Spleen (tissue), 7 donors: ENCODE measurements around the gene LRMDA.

Experiments used
- POLR2A ChIP-seq, 3 donors: fragments of 450-650 bp; IDR thresholded peaks; one replicate each; pipeline ENCODE4 v1.5.1; 2017; ENCODE audit warnings: antibody characterized with exemption in 3 of 3, mild to moderate bottlenecking in 1 of 3
- POLR2AphosphoS5 ChIP-seq, 3 donors: sonication (generic); formaldehyde crosslinking; IDR thresholded peaks; one replicate each; pipeline ENCODE4 v1.5.1; 2017; ENCODE audit warnings: antibody characterized with exemption in 3 of 3
- TF ChIP-seq, protein P1 (sequence below), 11 experiments: fragments of 200-600 bp in 7 of 11; fragments of 450-650 bp in 4 of 11; sonication (generic) in 4 of 11; IDR thresholded peaks in 8 of 11; conservative IDR thresholded peaks in 3 of 11; 1 replicate in 7 of 11; 2 replicates in 4 of 11; pipeline versions ENCODE4 v1.4.0 to v1.8.0; 2016 to 2021; ENCODE audit warnings: antibody characterized with exemption in 11 of 11, inconsistent platforms in 4 of 11, mild to moderate bottlenecking in 1 of 11
- donor health status: DM: no; HTN: no; CAD: no; lungs with moderate emphysema.
- donor health status: DM: no; HTN: no; CAD: no.
- donor health status: DM: no; HTN: no; CAD: no.

DNA sequence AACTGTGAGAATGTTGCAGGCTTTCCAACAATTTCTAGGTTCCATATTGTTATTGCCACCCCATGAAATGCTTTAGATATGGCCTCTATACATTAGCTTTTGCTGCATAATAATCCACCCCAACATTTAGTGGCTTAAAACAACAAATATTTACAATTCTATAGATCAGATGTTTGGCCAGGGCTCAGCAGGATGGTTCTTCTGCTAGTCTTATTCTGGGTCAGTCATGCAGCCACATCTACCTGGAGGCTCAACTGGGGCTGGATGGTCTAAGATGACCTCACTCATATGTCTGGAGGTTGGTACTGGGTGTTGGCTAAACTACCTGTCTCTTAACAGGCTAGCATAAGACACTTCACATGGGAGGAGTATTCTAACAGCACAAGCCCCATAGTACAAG, 607.3 kb downstream of the LRMDA start:
- TF ChIP-seq POLR2AphosphoS5 (IDR thresholded peaks at IDR 0.05): no peak
- TF ChIP-seq, protein P1, sequence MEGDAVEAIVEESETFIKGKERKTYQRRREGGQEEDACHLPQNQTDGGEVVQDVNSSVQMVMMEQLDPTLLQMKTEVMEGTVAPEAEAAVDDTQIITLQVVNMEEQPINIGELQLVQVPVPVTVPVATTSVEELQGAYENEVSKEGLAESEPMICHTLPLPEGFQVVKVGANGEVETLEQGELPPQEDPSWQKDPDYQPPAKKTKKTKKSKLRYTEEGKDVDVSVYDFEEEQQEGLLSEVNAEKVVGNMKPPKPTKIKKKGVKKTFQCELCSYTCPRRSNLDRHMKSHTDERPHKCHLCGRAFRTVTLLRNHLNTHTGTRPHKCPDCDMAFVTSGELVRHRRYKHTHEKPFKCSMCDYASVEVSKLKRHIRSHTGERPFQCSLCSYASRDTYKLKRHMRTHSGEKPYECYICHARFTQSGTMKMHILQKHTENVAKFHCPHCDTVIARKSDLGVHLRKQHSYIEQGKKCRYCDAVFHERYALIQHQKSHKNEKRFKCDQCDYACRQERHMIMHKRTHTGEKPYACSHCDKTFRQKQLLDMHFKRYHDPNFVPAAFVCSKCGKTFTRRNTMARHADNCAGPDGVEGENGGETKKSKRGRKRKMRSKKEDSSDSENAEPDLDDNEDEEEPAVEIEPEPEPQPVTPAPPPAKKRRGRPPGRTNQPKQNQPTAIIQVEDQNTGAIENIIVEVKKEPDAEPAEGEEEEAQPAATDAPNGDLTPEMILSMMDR (IDR thresholded peaks at IDR 0.05 in 8 of 11, conservative IDR thresholded peaks at IDR 0.05 in 3 of 11): no peak
- no peak for TF ChIP-seq POLR2A (IDR thresholded peaks at IDR 0.05)
